ENCODE results near the gene ITGA8. TPM values are rescaled to one million over a fixed set of nuclear protein-coding genes. Genes with fewer than 3 reads are reported as not detected.

The ITGA8 gene
- polyA plus RNA-seq, 3 donors, result 0.35 to 4.3 (median 2.6) TPM

- WGBS, 3 donors, result 76 to 83% (median 77%) methylated on average over 3 of the region's 3 CpGs
Measured at GRCh38 chr10:15464381-15464780, 255.3 kb downstream of the ITGA8 start.

More at GRCh38 chr10:15464381-15464780, 255.3 kb downstream of the ITGA8 start:
- H3K27ac ChIP-seq (ENCODE audit: low read depth, low read length), result no peak overlapping the region

Other genes with a start within 250 kb of the ITGA8 start
- 10 to 100 TPM in 2 of 3 donors, 1 to 10 TPM in 1; 8.8 to 18.0 (median 17.2) TPM for gene MINDY3, start 140.6 kb upstream of the ITGA8 start, polyA plus RNA-seq